ENCODE results near the gene PSMG4. TPM values are rescaled to one million over a fixed set of nuclear protein-coding genes. Genes with fewer than 3 reads are reported as not detected.

PSMG4 gene
- total and polyA plus RNA-seq, 2 of the 8 experiments (the other 6 are each of a cell fraction or from before 2014, with no cell fraction given): 40.6 to 113 TPM

GRCh38 chr6:3212261-3212660, 46.5 kb upstream of the PSMG4 start:
- H2AFZ ChIP-seq (ENCODE audit: low read length): no peak overlapping the region
- H3K79me1 ChIP-seq (ENCODE audit: low read depth, low read length): no peaks in the 10 kb centered on the region; the same call in 1 of the 2 replicates
- 90% methylated on average over 6 of the region's 6 CpGs; no CpG with 5 or more reads in 1 of the 2 experiments for WGBS, 2 experiments (ENCODE audit: extremely low coverage in 1 of 2, insufficient coverage in 1 of 2, insufficient read length in 1 of 2, insufficient replicate concordance in 2 of 2, low coverage in 1 of 2, low lambda C conversion rate in 2 of 2, missing lambda C conversion rate in 1 of 2)
- FAIRE-seq: no peak
- ChIA-PET POLR2A (ENCODE audit: partially characterized antibody) (interaction anchor here (1.0 to 8.1 kb wide), 5 partner anchors 14 to 60 kb away, joined by 3 to 40 read pairs (median 3); no protein-coding TSS in a partner anchor), CTCF (ENCODE audit: partially characterized antibody) (interaction anchor here (0.9 to 2.3 kb wide), 8 partner anchors 10 to 260 kb away, joined by 3 to 7 read pairs (median 3); no protein-coding TSS in a partner anchor)
- H3K14ac ChIP-seq (ENCODE audit: insufficient read length): no peak overlapping the region
- no peak overlapping the region for H2BK20ac ChIP-seq (ENCODE audit: low read length)
- no peak overlapping the region for H2BK15ac ChIP-seq (ENCODE audit: low read length)
- no peak overlapping the region for H3K18ac ChIP-seq (ENCODE audit: extremely low read depth, low read length)
- H3K4me2 ChIP-seq (ENCODE audit: insufficient read depth in 1 of 2, low read depth in 2 of 2, low read length in 2 of 2): no peak overlapping the region
- H3K56ac ChIP-seq (replicated peaks; ENCODE audit: insufficient read length, low read depth, low read length): no peak overlapping the region
- no peak overlapping the region for H3K9ac ChIP-seq (replicated peaks in 1 of 4; ENCODE audit: extremely low read depth in 1 of 4, low read depth in 3 of 4, low read length in 3 of 4)
- no peak for DNase-seq (ENCODE audit: low read depth in 1 of 2, low spot score in 2 of 2)
- H3K36me3 ChIP-seq (ENCODE audit: control insufficient read depth in 2 of 4, insufficient read depth in 4 of 4, low read length in 3 of 4): no peaks in the 10 kb centered on the region
- H3K4ac ChIP-seq (replicated peaks; ENCODE audit: insufficient read length, low read depth, low read length): no peak overlapping the region
- H4K20me1 ChIP-seq (replicated peaks in 1 of 2; ENCODE audit: control insufficient read depth in 1 of 2, insufficient read depth in 2 of 2, low read length in 2 of 2): no peaks in the 10 kb centered on the region
- no peak overlapping the region for H3K23ac ChIP-seq (ENCODE audit: insufficient read length)
- no peaks in the 10 kb centered on the region for H3K9me3 ChIP-seq (ENCODE audit: insufficient read depth in 2 of 2, low read depth in 1 of 2, low read length in 1 of 2)
- H2BK12ac ChIP-seq (ENCODE audit: low read depth, low read length): no peak overlapping the region; the same call in 1 of the 2 replicates
- no peak overlapping the region for H2BK5ac ChIP-seq (ENCODE audit: low read depth, low read length)
- H2BK120ac ChIP-seq (replicated peaks; ENCODE audit: low read depth, low read length): no peak overlapping the region
- no peak overlapping the region for H4K91ac ChIP-seq (replicated peaks; ENCODE audit: insufficient read length, low read length)
- peaks cover 3 to 10% (median 4%) of the 10 kb centered on the region in 4 experiments; a peak in 6 of 7 replicates for H3K4me1 ChIP-seq (replicated peaks in 1 of 4; ENCODE audit: control insufficient read depth in 3 of 4, insufficient read depth in 4 of 4, low read length in 3 of 4)
- no peak overlapping the region for H3K27ac ChIP-seq (ENCODE audit: low read depth, low read length)
- H4K8ac ChIP-seq (ENCODE audit: extremely low read depth, insufficient read depth, low read length): no peak overlapping the region
- H3K79me2 ChIP-seq (ENCODE audit: control insufficient read depth in 1 of 2, insufficient read depth in 2 of 2, low read length in 2 of 2): no peaks in the 10 kb centered on the region
- H2AK5ac ChIP-seq (ENCODE audit: low read depth, low read length): no peak overlapping the region
- no peak overlapping the region for H4K5ac ChIP-seq (ENCODE audit: insufficient read length, low read depth, low read length)
- H3K27me3 ChIP-seq (replicated peaks in 1 of 4; ENCODE audit: control insufficient read depth in 3 of 4, extremely low read depth in 1 of 4, insufficient read depth in 3 of 4, low read length in 3 of 4): no peaks in the 10 kb centered on the region
- no peaks in the 10 kb centered on the region for H3K23me2 ChIP-seq (ENCODE audit: low read depth, low read length)
- H3K4me3 ChIP-seq (ENCODE audit: extremely low read depth in 1 of 4, insufficient read depth in 2 of 4, low read depth in 3 of 4, low read length in 4 of 4): no peak overlapping the region
- no peak for TF ChIP-seq JUN (IDR thresholded peaks at IDR 0.05; ENCODE audit: low read depth, low read length)
- TF ChIP-seq CHD1 (IDR thresholded peaks at IDR 0.05; ENCODE audit: low read depth, low read length): no peak
- no peak for TF ChIP-seq ATF2 (IDR thresholded peaks at IDR 0.05; ENCODE audit: low read length)
- no peak for TF ChIP-seq SIRT6 (IDR thresholded peaks at IDR 0.05; ENCODE audit: low read length)
- TF ChIP-seq SIN3A (conservative IDR thresholded peaks at IDR 0.05 in 1 of 2, IDR thresholded peaks at IDR 0.05 in 1 of 2; ENCODE audit: low read depth in 1 of 2, low read length in 2 of 2): no peak
- TF ChIP-seq CHD2 (IDR thresholded peaks at IDR 0.05; ENCODE audit: low read length): no peak
- TF ChIP-seq EP300 (IDR thresholded peaks at IDR 0.05; ENCODE audit: borderline replicate concordance in 1 of 2, low read depth in 2 of 2, low read length in 2 of 2): no peak
- TF ChIP-seq E2F6 (IDR thresholded peaks at IDR 0.05): no peak
- no peak for TF ChIP-seq RAD21 (IDR thresholded peaks at IDR 0.05 in 1 of 2, conservative IDR thresholded peaks at IDR 0.05 in 1 of 2; ENCODE audit: low read depth in 2 of 2, low read length in 2 of 2)
- TF ChIP-seq TBP (IDR thresholded peaks at IDR 0.05; ENCODE audit: low read depth, low read length): no peak

Data from H1 (cell line).